Measurements from ENCODE around the gene TRAF5.
A peak's percentile ranks its signal among the peaks of the same experiment; 100 is the strongest.
"Not testable (repeated sequence)": the region's sequence is repeated elsewhere in the genome, so short reads cannot be mapped to it uniquely, and the experiment has no call there.

TRAF5 gene

GRCh38 chr1:211349741-211350140 is 23.1 kb downstream of the TRAF5 start:
- no peak for DNase-seq

GRCh38 chr1:211352055-211352454 is 25.4 kb downstream of the TRAF5 start:
- not testable (repeated sequence) for DNase-seq

GRCh38 chr1:211352465-211352864 is 25.8 kb downstream of the TRAF5 start:
- no peak for DNase-seq

GRCh38 chr1:211352985-211353515 is 26.4 kb downstream of the TRAF5 start:
- DNase-seq = peak; percentile 50

GRCh38 chr1:211353562-211354212 is 27.1 kb downstream of the TRAF5 start:
- DNase-seq = no peak

- DNase-seq = no peak
Measured at GRCh38 chr1:211355873-211356272, 29.2 kb downstream of the TRAF5 start.

GRCh38 chr1:211356723-211357407 is 30.2 kb downstream of the TRAF5 start:
- DNase-seq = peak; percentile 54

- DNase-seq = no peak
Measured at GRCh38 chr1:211358685-211359084, 32.1 kb downstream of the TRAF5 start.

GRCh38 chr1:211359876-211360275 is 33.2 kb downstream of the TRAF5 start:
- no peak for DNase-seq

GRCh38 chr1:211361202-211361601 is 34.6 kb downstream of the TRAF5 start:
- no peak for DNase-seq

GRCh38 chr1:211369640-211370039 is 43.0 kb downstream of the TRAF5 start:
- DNase-seq = no peak

GRCh38 chr1:211370669-211371068 is 44.0 kb downstream of the TRAF5 start:
- no peak for DNase-seq

GRCh38 chr1:211371406-211372105 is 44.9 kb downstream of the TRAF5 start:
- no peak for DNase-seq

GRCh38 chr1:211372463-211372862 is 45.8 kb downstream of the TRAF5 start:
- no peak for DNase-seq

- no peak for DNase-seq
Measured at GRCh38 chr1:211375146-211375818, 48.6 kb downstream of the TRAF5 start.

- DNase-seq = no peak
Measured at GRCh38 chr1:211375949-211376348, 49.3 kb downstream of the TRAF5 start.

- no peak for DNase-seq
Measured at GRCh38 chr1:211376807-211377470, 50.3 kb downstream of the TRAF5 start.

GRCh38 chr1:211377539-211378450 is 51.2 kb downstream of the TRAF5 start:
- DNase-seq = peak; percentile 50

- peak; percentile 52 for DNase-seq
Measured at GRCh38 chr1:211378844-211379243, 52.2 kb downstream of the TRAF5 start.

- no peak for DNase-seq
Measured at GRCh38 chr1:211379446-211379845, 52.8 kb downstream of the TRAF5 start.

- no peak for DNase-seq
Measured at GRCh38 chr1:211381481-211382181, 55.0 kb downstream of the TRAF5 start.
